ENCODE results near the gene ISLR. TPM values are rescaled to one million over a fixed set of nuclear protein-coding genes. Genes with fewer than 3 reads are reported as not detected.

Gene ISLR
- total RNA-seq, 2 donors from 2014 or later, result not detected

- H3K27ac Mint-ChIP-seq, result no peak overlapping the region
- H3K36me3 Mint-ChIP-seq (ENCODE audit: low read depth), result no peaks in the 10 kb centered on the region
- no peak overlapping the region for H3K4me3 Mint-ChIP-seq
- H3K4me1 Mint-ChIP-seq, result no peaks in the 10 kb centered on the region
- peaks cover 19% of the 10 kb centered on the region for H3K27me3 Mint-ChIP-seq
- H3K9me3 Mint-ChIP-seq, result no peaks in the 10 kb centered on the region
- no peak for ATAC-seq (replicated peaks)
Measured at GRCh38 chr15:74206801-74207281, 33.3 kb downstream of the ISLR start.

DNA sequence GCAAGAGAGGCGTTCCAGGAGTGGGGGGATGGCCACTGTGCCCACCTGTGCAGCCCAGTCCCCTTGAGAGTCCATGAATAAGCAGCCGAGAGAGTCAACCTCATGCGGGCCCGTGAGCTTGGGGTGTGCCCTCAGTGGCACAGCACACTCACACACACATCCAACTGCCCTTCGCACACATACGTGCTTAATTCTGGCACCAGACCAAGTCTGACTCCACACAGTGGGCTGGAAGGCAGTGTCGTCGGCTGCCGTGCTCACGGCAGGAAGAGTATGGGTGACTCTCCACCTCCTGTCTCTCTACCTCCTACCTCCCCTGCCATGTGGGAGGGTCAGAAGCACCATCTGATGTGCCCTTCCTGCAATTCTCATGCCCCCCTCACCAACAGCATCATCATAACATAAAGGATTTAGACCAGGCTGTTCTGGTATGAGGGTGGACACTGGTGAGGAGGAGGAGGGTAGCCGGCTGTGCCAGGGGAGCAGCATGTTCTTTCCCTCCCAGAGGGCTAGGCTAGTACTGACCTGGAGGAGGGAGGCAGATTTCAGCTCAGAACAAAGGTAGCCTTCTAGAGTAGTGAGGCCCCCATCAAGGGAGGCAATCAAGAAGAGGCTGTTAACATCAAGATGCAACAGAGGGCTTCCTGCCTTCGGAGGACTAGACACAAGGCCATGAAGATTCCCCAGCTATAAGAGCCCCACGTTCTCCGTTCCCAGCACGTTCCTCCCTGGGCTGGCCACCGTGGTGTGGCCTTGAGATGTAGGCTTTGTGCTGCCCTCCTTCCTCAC is 34.3 kb downstream of the ISLR start:
- no peak for ATAC-seq (replicated peaks)
- Mint-ChIP-seq H3K9me3 (no peaks in the 10 kb centered on the region), H3K27ac (no peak overlapping the region), H3K4me3 (no peak overlapping the region), H3K36me3 (ENCODE audit: low read depth) (no peaks in the 10 kb centered on the region), H3K27me3 (peaks cover 18% of the 10 kb centered on the region), H3K4me1 (no peaks in the 10 kb centered on the region)

DNA sequence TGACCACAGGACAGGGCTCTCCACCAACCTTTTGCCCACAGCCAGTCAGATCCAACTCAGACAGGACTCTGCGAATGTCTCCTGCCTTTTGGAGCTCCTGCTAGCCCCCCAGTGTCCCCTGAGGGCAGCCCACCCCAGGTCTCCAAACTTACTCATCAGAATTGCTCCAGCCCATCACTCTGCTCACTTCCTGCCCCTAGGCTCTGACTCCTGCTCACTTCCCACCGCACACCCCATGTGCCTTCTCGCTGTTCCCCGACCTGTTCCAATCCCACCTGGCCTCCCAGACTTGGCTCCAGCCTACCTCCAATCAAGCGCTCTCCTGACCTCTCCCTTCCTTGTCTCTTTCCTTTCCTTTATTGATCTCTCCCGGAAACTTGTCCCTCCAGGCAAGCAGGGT is 35.0 kb downstream of the ISLR start:
- H3K4me1 Mint-ChIP-seq, result no peaks in the 10 kb centered on the region
- no peak for ATAC-seq (replicated peaks)
- H3K9me3 Mint-ChIP-seq, result no peaks in the 10 kb centered on the region
- H3K27me3 Mint-ChIP-seq, result peaks cover 18% of the 10 kb centered on the region
- H3K27ac Mint-ChIP-seq, result no peak overlapping the region
- no peaks in the 10 kb centered on the region for H3K36me3 Mint-ChIP-seq (ENCODE audit: low read depth)
- no peak overlapping the region for H3K4me3 Mint-ChIP-seq

DNA sequence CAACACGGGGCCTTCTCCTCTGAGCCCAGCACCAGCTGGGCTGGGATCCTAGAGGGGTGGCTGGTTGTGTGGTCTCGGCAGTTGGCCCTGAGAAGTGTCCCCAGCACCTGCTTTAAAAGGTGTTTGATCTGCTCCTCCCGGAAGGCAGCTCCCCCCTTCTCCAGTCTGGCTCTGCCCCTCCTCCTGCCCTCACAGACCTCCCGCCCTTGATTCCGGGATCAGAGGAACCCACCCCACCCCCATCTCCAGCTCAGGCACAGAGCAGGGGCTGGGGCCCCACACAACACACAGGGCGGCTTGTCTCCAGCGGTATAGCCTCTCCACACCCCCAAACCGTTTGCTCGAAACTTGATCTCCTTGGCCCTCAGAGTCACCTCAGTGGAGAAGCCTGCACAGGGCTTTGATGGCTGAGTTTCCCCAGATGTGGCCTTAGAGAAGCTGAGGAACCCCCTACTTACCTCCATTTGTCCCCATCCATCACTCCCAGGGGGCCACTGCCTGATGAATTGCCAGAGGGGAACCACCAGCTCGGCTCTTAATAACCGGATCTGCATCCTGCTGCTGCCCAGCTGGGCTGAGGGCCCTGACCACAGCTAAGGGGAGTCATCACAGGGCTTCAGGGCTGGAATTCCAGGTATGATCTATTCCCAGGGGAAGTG is 35.5 kb downstream of the ISLR start:
- Mint-ChIP-seq H3K4me1 (no peaks in the 10 kb centered on the region), H3K27ac (no peak overlapping the region), H3K27me3 (peaks cover 21% of the 10 kb centered on the region), H3K4me3 (no peak overlapping the region), H3K9me3 (no peaks in the 10 kb centered on the region), H3K36me3 (ENCODE audit: low read depth) (no peaks in the 10 kb centered on the region)
- no peak for ATAC-seq (replicated peaks)

- Mint-ChIP-seq H3K4me3 (no peak overlapping the region), H3K9me3 (no peaks in the 10 kb centered on the region), H3K4me1 (no peaks in the 10 kb centered on the region), H3K27ac (no peak overlapping the region), H3K27me3 (peaks cover 21% of the 10 kb centered on the region), H3K36me3 (ENCODE audit: low read depth) (no peaks in the 10 kb centered on the region)
- ATAC-seq (replicated peaks), result no peak
Measured at GRCh38 chr15:74209560-74209958, 36.0 kb downstream of the ISLR start.

DNA sequence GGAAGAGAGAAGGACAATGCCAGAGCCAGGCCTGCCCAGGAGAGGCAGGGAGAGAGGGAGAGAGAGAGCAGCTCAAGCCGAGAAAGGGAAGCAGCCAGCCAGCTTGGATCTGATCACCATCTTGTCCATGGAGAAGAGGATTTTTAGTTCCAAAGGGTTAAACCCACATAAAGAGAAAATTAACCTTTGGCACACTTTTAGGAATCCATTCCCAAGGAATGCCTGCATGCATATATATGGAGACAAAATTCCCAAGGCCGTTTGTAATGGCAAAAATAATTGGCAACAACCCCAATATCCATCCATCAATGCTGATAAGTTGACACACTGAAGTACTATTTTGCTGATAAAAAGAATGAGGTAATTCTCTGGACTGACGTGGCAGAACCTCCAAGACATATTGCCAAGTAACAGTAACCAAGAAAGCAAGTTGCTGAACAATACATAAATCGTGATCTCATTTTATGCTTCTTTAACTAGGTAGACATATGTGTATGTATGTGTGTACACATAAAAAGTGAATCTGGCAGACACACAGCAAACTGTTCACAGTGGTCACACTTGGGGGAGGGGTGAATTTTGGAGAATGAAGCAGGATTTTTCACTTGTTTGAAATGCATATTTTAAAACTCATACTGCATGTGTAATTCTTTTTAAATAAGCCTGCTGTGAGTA is 36.6 kb downstream of the ISLR start:
- peaks cover 23% of the 10 kb centered on the region for H3K27me3 Mint-ChIP-seq

GRCh38 chr15:74210729-74211128 is 37.2 kb downstream of the ISLR start:
- no peak for ATAC-seq (replicated peaks)
- H3K4me3 Mint-ChIP-seq, result no peak overlapping the region
- H3K27me3 Mint-ChIP-seq, result peaks cover 24% of the 10 kb centered on the region
- no peaks in the 10 kb centered on the region for H3K4me1 Mint-ChIP-seq
- H3K36me3 Mint-ChIP-seq (ENCODE audit: low read depth), result no peaks in the 10 kb centered on the region
- H3K9me3 Mint-ChIP-seq, result no peaks in the 10 kb centered on the region
- no peak overlapping the region for H3K27ac Mint-ChIP-seq

More for the DNA sequence above, 36.6 kb downstream of the ISLR start:
- H3K27ac Mint-ChIP-seq, result no peak overlapping the region
- no peaks in the 10 kb centered on the region for H3K36me3 Mint-ChIP-seq (ENCODE audit: low read depth)
- no peak overlapping the region for H3K4me3 Mint-ChIP-seq
- ATAC-seq (replicated peaks), result no peak
- H3K9me3 Mint-ChIP-seq, result no peaks in the 10 kb centered on the region
- H3K4me1 Mint-ChIP-seq, result no peaks in the 10 kb centered on the region

- ATAC-seq (replicated peaks), result no peak
- Mint-ChIP-seq H3K4me3 (no peak overlapping the region), H3K27me3 (peaks cover 24% of the 10 kb centered on the region)
Measured at GRCh38 chr15:74211656-74212055, 38.1 kb downstream of the ISLR start.

DNA sequence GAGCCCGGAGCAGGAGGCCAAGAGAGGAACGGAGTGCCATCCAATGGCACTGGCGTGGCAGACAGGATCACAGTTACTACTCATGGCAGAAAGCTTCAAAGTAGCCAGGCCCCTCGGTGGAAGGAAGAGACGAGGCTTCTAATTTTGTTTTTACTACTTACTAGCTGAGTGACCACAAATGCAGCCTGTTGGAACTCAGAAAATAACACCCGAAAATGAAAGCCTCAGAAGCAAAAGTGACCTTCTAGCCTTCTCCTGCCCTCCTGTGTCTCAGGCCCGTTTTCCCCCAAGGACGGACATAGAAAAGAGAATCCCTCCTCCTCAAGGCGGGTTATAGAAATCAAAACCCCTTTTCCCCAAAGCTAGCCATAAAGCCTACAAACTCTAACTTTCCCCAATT is 39.0 kb downstream of the ISLR start:
- Mint-ChIP-seq H3K9me3 (no peaks in the 10 kb centered on the region), H3K27me3 (peaks cover 25% of the 10 kb centered on the region), H3K4me1 (no peaks in the 10 kb centered on the region), H3K27ac (no peak overlapping the region), H3K4me3 (no peak overlapping the region), H3K36me3 (ENCODE audit: low read depth) (no peaks in the 10 kb centered on the region)
- ATAC-seq (replicated peaks), result no peak

More at GRCh38 chr15:74211656-74212055, 38.1 kb downstream of the ISLR start:
- Mint-ChIP-seq H3K9me3 (no peaks in the 10 kb centered on the region), H3K27ac (no peak overlapping the region), H3K4me1 (no peaks in the 10 kb centered on the region), H3K36me3 (ENCODE audit: low read depth) (no peaks in the 10 kb centered on the region)

- peaks cover 20% of the 10 kb centered on the region for H3K27me3 Mint-ChIP-seq
- no peaks in the 10 kb centered on the region for H3K9me3 Mint-ChIP-seq
- no peak overlapping the region for H3K4me3 Mint-ChIP-seq
- ATAC-seq (replicated peaks), result no peak
- no peaks in the 10 kb centered on the region for H3K36me3 Mint-ChIP-seq (ENCODE audit: low read depth)
- H3K27ac Mint-ChIP-seq, result no peak overlapping the region
- H3K4me1 Mint-ChIP-seq, result no peaks in the 10 kb centered on the region
Measured at GRCh38 chr15:74213858-74214284, 40.4 kb downstream of the ISLR start.

- H3K36me3 Mint-ChIP-seq (ENCODE audit: low read depth), result no peaks in the 10 kb centered on the region
- H3K4me3 Mint-ChIP-seq, result no peak overlapping the region
- no peaks in the 10 kb centered on the region for H3K9me3 Mint-ChIP-seq
- H3K27me3 Mint-ChIP-seq, result peaks cover 21% of the 10 kb centered on the region
- no peaks in the 10 kb centered on the region for H3K4me1 Mint-ChIP-seq
- H3K27ac Mint-ChIP-seq, result no peak overlapping the region
- ATAC-seq (replicated peaks), result no peak
Measured at GRCh38 chr15:74214324-74215021, 41.0 kb downstream of the ISLR start.

DNA sequence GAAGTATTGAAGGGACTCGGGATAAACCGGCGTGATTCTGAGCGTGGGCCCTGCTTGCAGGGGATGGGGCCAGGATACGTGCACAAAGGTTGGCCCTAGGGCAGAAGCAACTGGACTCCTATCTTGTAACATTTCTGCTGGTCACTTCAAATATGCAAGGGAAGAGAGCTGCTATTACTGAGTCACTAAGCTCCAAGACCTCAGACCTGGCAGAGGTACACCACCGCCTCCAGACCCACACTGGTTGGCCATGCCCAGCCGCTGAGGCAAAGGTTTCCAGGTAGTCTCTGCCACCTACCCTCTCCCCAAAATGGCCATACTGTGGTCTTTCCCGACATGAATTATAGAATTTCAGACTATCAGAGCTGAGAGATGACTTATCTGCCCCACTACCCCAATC is 42.4 kb downstream of the ISLR start:
- no peak for ATAC-seq (replicated peaks)
- Mint-ChIP-seq H3K27ac (no peak overlapping the region), H3K4me3 (no peak overlapping the region), H3K27me3 (peaks cover 31% of the 10 kb centered on the region), H3K4me1 (no peaks in the 10 kb centered on the region), H3K36me3 (ENCODE audit: low read depth) (no peaks in the 10 kb centered on the region), H3K9me3 (no peaks in the 10 kb centered on the region)

GRCh38 chr15:74216949-74217348 is 43.4 kb downstream of the ISLR start:
- no peaks in the 10 kb centered on the region for H3K36me3 Mint-ChIP-seq (ENCODE audit: low read depth)

More at GRCh38 chr15:74216949-74217348, 43.4 kb downstream of the ISLR start:
- Mint-ChIP-seq H3K27ac (no peak overlapping the region), H3K4me1 (no peaks in the 10 kb centered on the region), H3K27me3 (peaks cover 34% of the 10 kb centered on the region), H3K9me3 (no peaks in the 10 kb centered on the region), H3K4me3 (no peak overlapping the region)
- no peak for ATAC-seq (replicated peaks)
